Neural progenitor cell (in vitro differentiated cells): ENCODE measurements around the gene GRIK2. TPM values are rescaled to one million over a fixed set of nuclear protein-coding genes. Genes with fewer than 3 reads are reported as not detected.

Experiments
- DNase-seq: peaks from one replicate; pipeline ENCODE4 v3.0.0-alpha.2; 2016; ENCODE audit warnings: low spot score
- H2AFZ ChIP-seq: fragments of 200-600 bp; sonication (generic); replicated peaks from 2 replicates; pipeline ENCODE4 v1.6.1; 2016; ENCODE audit warnings: antibody characterized with exemption
- H3F3A ChIP-seq: fragments of 200-600 bp; sonication (generic); 2 replicates; pipeline ENCODE4 v1.6.1; 2016; ENCODE audit warnings: antibody characterized with exemption, low read depth
- H3K27ac ChIP-seq: fragments of 200-600 bp; sonication (generic); 2 replicates; pipeline ENCODE4 v1.5.1; 2016; ENCODE audit warnings: mild to moderate bottlenecking
- H3K27me3 ChIP-seq: fragments of 200-600 bp; sonication (generic); 2 replicates; pipeline ENCODE4 v1.6.1; 2016; ENCODE audit warnings: mild to moderate bottlenecking, moderate library complexity
- H3K36me3 ChIP-seq: fragments of 200-600 bp; sonication (generic); 2 replicates; pipeline ENCODE4 v1.5.1; 2016
- H3K4me1 ChIP-seq: fragments of 200-600 bp; sonication (generic); 2 replicates; pipeline ENCODE4 v1.6.1; 2016; ENCODE audit warnings: mixed run types
- H3K4me2 ChIP-seq: fragments of 200-600 bp; sonication (generic); 2 replicates; pipeline ENCODE4 v1.6.1; 2016
- H3K4me3 ChIP-seq: fragments of 200-600 bp; sonication (generic); 2 replicates; pipeline ENCODE4 v1.5.1; 2016
- H3K79me2 ChIP-seq: fragments of 200-600 bp; sonication (generic); 2 replicates; pipeline ENCODE4 v1.6.1; 2016; ENCODE audit warnings: low read depth
- H3K9ac ChIP-seq: fragments of 200-600 bp; sonication (generic); 2 replicates; pipeline ENCODE4 v1.6.1; 2016
- H3K9me3 ChIP-seq: fragments of 200-600 bp; sonication (generic); 2 replicates; pipeline ENCODE4 v1.5.1; 2016; ENCODE audit warnings: low read depth
- H4K20me1 ChIP-seq: fragments of 200-600 bp; sonication (generic); 2 replicates; pipeline ENCODE4 v1.6.1; 2016; ENCODE audit warnings: low read depth
- H3K27ac Mint-ChIP-seq: 3 replicates; pipeline ENCODE4 v1.8.0; 2021; ENCODE audit warnings: mixed read lengths
- H3K27me3 Mint-ChIP-seq: 2 replicates; pipeline ENCODE4 v1.8.0; 2022; ENCODE audit warnings: low read depth, mild to moderate bottlenecking, inconsistent platforms, moderate library complexity, mixed read lengths; ENCODE audit not compliant: insufficient read depth
- H3K36me3 Mint-ChIP-seq: 3 replicates; pipeline ENCODE4 v1.8.0; 2021; ENCODE audit warnings: mixed read lengths
- H3K4me1 Mint-ChIP-seq: 3 replicates; pipeline ENCODE4 v1.8.0; 2021; ENCODE audit warnings: mixed read lengths
- H3K4me3 Mint-ChIP-seq: 3 replicates; pipeline ENCODE4 v1.8.0; 2021; ENCODE audit warnings: mild to moderate bottlenecking, moderate library complexity, mixed read lengths
- H3K9me3 Mint-ChIP-seq: 3 replicates; pipeline ENCODE4 v1.8.0; 2020; ENCODE audit warnings: mixed read lengths
- EZH2 ChIP-seq: fragments of 200-600 bp; sonication (generic); IDR thresholded peaks from 2 replicates; pipeline ENCODE4 v1.6.1; 2017; ENCODE audit warnings: antibody characterized with exemption, mild to moderate bottlenecking, moderate library complexity
- EZH2phosphoT487 ChIP-seq: fragments of 200-600 bp; sonication (generic); IDR thresholded peaks from 2 replicates; pipeline ENCODE4 v1.6.1; 2017; ENCODE audit warnings: antibody characterized with exemption
- total RNA-seq: library from RNA; depleted of rRNA; stranded (reverse); fragments of >200 nt; gene quantifications from 2 replicates; pipeline ENCODE4 v1.2.3, GENCODE V29; 2015; ENCODE audit warnings: low replicate concordance
- TF ChIP-seq, protein P1 (sequence below): fragments of 200-600 bp; sonication (generic); IDR thresholded peaks from 2 replicates; pipeline ENCODE4 v1.5.1; 2017; ENCODE audit warnings: antibody characterized with exemption, mild to moderate bottlenecking

GRIK2 gene
- total RNA-seq, 1 donor from 2014 or later, result 0.88 TPM

DNA sequence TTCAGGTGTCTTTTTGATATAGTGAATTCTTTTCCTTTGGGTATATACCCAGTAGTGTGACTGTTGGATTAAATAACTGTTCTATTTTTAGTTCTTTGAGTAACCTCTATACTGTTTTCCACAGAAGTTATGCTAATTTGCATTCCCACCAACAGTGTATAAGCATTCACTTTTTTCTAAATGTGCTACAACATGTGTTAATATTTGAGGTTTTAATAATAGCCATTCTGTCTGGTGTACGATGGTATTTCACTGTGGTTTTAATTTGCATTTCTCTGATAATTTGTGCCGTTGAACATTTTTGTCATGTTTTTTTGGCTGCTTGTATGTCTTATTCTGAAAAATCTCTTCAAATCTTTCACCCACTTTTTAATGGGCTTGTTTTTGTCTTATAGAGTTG, 563.5 kb downstream of the GRIK2 start:
- no peak overlapping the region for H3K4me3 Mint-ChIP-seq

DNA sequence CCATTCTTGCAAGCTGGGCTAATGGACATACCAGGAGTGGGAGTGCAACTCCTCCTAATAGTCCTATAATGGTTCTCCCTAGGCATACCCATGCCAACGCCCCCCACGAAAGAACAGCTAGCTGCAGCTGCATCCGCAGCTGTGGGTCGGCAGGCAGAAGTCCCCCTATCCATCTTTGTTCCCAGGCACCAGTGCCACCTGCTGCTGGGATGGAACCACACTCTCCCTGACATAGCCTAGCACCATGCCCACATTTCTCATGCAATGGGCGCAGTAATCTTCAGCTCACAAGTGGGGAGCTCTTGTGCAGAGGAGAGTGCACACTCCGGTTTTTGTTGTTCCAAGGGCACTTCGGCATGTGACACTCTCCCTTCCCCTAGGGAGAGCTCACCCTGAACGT, 567.8 kb downstream of the GRIK2 start:
- Histone ChIP-seq H3K4me2 (no peak overlapping the region), H3K4me1 (no peaks in the 10 kb centered on the region), H3F3A (no peaks in the 10 kb centered on the region), H3K9me3 (no peaks in the 10 kb centered on the region), H3K27ac (no peak overlapping the region), H3K27me3 (no peaks in the 10 kb centered on the region), H4K20me1 (no peaks in the 10 kb centered on the region), H3K9ac (no peak overlapping the region), H2AFZ (no peak overlapping the region), H3K36me3 (no peaks in the 10 kb centered on the region), H3K4me3 (no peak overlapping the region), H3K79me2 (no peaks in the 10 kb centered on the region)
- Mint-ChIP-seq H3K4me1 (no peaks in the 10 kb centered on the region), H3K27me3 (no peaks in the 10 kb centered on the region), H3K9me3 (peaks cover 5% of the 10 kb centered on the region), H3K36me3 (no peaks in the 10 kb centered on the region), H3K4me3 (no peak overlapping the region), H3K27ac (no peak overlapping the region)
- DNase-seq, result no peak
- no peak for TF ChIP-seq EZH2
- TF ChIP-seq EZH2phosphoT487, result no peak
- TF ChIP-seq, protein P1, sequence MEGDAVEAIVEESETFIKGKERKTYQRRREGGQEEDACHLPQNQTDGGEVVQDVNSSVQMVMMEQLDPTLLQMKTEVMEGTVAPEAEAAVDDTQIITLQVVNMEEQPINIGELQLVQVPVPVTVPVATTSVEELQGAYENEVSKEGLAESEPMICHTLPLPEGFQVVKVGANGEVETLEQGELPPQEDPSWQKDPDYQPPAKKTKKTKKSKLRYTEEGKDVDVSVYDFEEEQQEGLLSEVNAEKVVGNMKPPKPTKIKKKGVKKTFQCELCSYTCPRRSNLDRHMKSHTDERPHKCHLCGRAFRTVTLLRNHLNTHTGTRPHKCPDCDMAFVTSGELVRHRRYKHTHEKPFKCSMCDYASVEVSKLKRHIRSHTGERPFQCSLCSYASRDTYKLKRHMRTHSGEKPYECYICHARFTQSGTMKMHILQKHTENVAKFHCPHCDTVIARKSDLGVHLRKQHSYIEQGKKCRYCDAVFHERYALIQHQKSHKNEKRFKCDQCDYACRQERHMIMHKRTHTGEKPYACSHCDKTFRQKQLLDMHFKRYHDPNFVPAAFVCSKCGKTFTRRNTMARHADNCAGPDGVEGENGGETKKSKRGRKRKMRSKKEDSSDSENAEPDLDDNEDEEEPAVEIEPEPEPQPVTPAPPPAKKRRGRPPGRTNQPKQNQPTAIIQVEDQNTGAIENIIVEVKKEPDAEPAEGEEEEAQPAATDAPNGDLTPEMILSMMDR, result peak; percentile 5

More for the DNA sequence above, 563.5 kb downstream of the GRIK2 start:
- Histone ChIP-seq H3K4me2 (no peak overlapping the region), H3K79me2 (no peaks in the 10 kb centered on the region), H3K27ac (no peak overlapping the region), H3K36me3 (no peaks in the 10 kb centered on the region), H3K4me1 (no peaks in the 10 kb centered on the region), H3F3A (no peaks in the 10 kb centered on the region), H3K27me3 (no peaks in the 10 kb centered on the region), H3K4me3 (no peak overlapping the region), H4K20me1 (no peaks in the 10 kb centered on the region), H2AFZ (no peak overlapping the region), H3K9ac (no peak overlapping the region), H3K9me3 (no peaks in the 10 kb centered on the region)
- Mint-ChIP-seq H3K27me3 (no peaks in the 10 kb centered on the region), H3K4me1 (no peaks in the 10 kb centered on the region), H3K36me3 (no peaks in the 10 kb centered on the region), H3K27ac (no peak overlapping the region), H3K9me3 (no peaks in the 10 kb centered on the region)
- TF ChIP-seq EZH2phosphoT487, result no peak
- TF ChIP-seq EZH2, result no peak
- TF ChIP-seq, protein P1, result no peak
- DNase-seq, result no peak

DNA sequence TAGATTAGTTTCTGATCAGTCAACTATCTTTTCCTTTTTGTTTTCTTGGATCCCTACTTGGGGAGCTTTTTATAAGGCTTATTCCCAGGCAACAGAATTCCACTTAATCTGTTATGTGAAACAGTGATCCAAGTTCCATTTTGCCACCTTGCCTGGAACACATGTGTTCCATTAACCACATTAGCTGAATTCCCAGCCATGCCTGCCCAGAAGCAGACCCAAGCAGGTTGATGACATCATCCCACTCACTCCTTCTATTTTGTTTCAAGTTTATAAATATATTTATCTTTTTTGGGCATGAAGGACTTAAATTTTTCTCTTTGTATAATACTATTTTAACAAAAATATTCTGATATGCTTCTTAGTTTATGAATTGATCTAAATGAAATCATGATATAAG, 587.4 kb downstream of the GRIK2 start:
- Histone ChIP-seq H3K27ac (no peak overlapping the region), H3K36me3 (no peaks in the 10 kb centered on the region), H3F3A (no peaks in the 10 kb centered on the region), H2AFZ (no peak overlapping the region), H3K4me1 (no peaks in the 10 kb centered on the region), H4K20me1 (no peaks in the 10 kb centered on the region), H3K27me3 (no peaks in the 10 kb centered on the region), H3K9me3 (no peaks in the 10 kb centered on the region), H3K4me3 (no peak overlapping the region), H3K9ac (no peak overlapping the region), H3K79me2 (no peaks in the 10 kb centered on the region), H3K4me2 (no peak overlapping the region)
- DNase-seq, result no peak
- no peak overlapping the region for H3K4me3 Mint-ChIP-seq
- H3K9me3 Mint-ChIP-seq, result no peaks in the 10 kb centered on the region
- no peak for TF ChIP-seq EZH2phosphoT487
- TF ChIP-seq, protein P1, result no peak
- no peak for TF ChIP-seq EZH2
- H3K36me3 Mint-ChIP-seq, result no peaks in the 10 kb centered on the region
- H3K4me1 Mint-ChIP-seq, result no peaks in the 10 kb centered on the region
- no peak overlapping the region for H3K27ac Mint-ChIP-seq
- no peaks in the 10 kb centered on the region for H3K27me3 Mint-ChIP-seq

GRCh38 chr6:101986476-101986875, 593.0 kb downstream of the GRIK2 start:
- Histone ChIP-seq H3F3A (no peaks in the 10 kb centered on the region), H3K27me3 (no peaks in the 10 kb centered on the region), H3K4me1 (no peaks in the 10 kb centered on the region), H3K36me3 (no peaks in the 10 kb centered on the region), H2AFZ (no peak overlapping the region), H3K9ac (no peak overlapping the region), H4K20me1 (no peaks in the 10 kb centered on the region), H3K4me3 (no peak overlapping the region), H3K9me3 (no peaks in the 10 kb centered on the region), H3K4me2 (no peak overlapping the region), H3K79me2 (no peaks in the 10 kb centered on the region), H3K27ac (no peak overlapping the region)
- no peaks in the 10 kb centered on the region for H3K4me1 Mint-ChIP-seq
- DNase-seq, result no peak
- H3K36me3 Mint-ChIP-seq, result no peaks in the 10 kb centered on the region
- no peaks in the 10 kb centered on the region for H3K27me3 Mint-ChIP-seq
- H3K4me3 Mint-ChIP-seq, result no peak overlapping the region
- H3K27ac Mint-ChIP-seq, result no peak overlapping the region
- no peaks in the 10 kb centered on the region for H3K9me3 Mint-ChIP-seq
- TF ChIP-seq EZH2 (no peak), EZH2phosphoT487 (no peak)
- TF ChIP-seq, protein P1, result no peak
